Aortic smooth muscle cell (primary cell): ENCODE measurements around the gene ITSN2. TPM values are rescaled to one million over a fixed set of nuclear protein-coding genes. Genes with fewer than 3 reads are reported as not detected.

Source experiments
- total RNA-seq: library from RNA; depleted of rRNA; stranded (reverse); fragments of >200 nt; gene quantifications from 2 replicates; pipeline ENCODE4 v1.2.3, GENCODE V29; 2014

The ITSN2 gene
- total RNA-seq: 26.2 and 29.3 TPM in 2 replicates

DNA sequence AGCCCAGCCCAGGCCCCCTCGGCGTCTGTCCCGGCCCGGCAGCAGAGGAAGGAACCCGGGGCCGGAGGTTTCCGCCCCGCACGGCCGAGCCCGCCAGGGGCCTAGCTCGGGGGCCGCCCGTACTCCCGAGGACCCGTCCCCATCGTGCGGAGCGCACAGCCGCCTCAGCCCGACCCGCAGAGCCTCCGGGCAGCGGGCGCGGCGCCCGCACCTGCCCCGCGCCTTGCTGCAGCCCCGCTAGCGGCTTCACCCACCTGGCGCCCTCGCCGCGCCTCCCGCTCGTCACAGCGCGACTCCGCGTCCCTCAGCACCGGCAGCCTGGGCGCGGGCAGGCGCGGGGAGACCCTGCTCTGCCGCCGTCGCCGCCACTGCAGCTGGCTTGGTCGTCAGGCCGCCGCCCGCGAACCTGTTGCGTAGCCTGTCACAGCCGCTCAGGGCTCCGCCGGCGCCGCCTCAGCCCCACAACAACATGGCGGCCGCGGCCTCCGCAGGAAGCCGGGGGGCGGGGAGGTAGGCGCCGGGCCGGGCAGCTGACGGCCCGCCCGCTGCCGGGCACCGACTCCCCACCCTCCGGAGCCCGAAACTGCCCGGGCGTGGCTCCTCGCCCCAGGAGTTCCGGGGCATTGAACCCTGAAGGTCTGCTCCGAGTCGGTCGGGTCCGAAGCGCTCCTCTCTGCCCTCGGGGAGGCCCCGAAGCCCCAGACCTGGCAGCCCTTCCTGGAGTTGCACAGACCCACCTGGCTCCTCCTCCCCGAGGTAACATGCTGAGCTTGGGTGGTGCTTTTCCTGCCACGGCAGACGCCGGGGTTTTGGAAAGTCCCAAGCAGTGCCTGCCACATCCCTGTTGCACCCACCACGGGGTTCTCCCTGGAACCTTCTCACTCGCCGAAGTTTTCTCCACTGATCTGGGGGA is at the start of gene ITSN2:
TSS of gene ITSN2 (minus strand) at position 487 of the 913 bp plus-strand sequence. CDS start 32,454 bp downstream, outside the sequence.

DNA sequence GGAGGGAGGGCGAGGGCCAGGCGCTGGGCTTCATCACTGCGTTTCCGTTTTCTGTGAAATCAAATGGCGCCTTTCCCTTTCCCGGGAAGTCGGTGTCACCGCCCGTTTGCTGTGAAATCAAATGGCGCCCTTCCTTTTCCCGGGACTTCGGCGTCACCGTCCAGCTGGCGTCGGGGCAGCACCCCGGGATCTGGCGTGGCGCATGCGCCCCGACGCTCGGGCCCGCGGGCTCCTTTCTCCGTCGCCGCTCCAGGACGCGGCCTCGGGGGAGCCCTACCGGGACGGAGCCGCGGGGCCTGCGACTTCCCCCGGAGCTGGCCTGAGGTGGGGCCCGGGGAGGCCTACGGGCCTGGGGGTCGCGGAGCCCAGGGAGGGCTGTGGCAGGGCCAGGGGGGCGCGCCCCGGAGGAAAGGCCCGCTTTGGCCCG is 185.5 kb downstream of the ITSN2 start, which contains the start of gene FAM228A:
TSS of gene FAM228A (plus strand) at position 203 of the 427 bp plus-strand sequence. CDS start 428 bp downstream, outside the sequence.

Other genes starting within 250 kb of the ITSN2 start
- gene PFN4, start 237.2 kb downstream of the ITSN2 start, total RNA-seq: 0.53 and 0.56 TPM in 2 replicates
- 6.6 and 9.9 TPM in 2 replicates for gene FAM228B, start 237.1 kb downstream of the ITSN2 start, total RNA-seq
- 0.79 and 1.4 TPM in 2 replicates for gene FAM228A, start 185.5 kb downstream of the ITSN2 start, total RNA-seq
- gene NCOA1, start 130.7 kb upstream of the ITSN2 start, total RNA-seq: 12.4 and 18.2 TPM in 2 replicates